HG03175 (cell line): ENCODE data around the gene LNX1.

Experiments used
- ATAC-seq: cut with Tn5 transposase; IDR thresholded peaks from one replicate; pipeline ENCODE4 v1.9.1; 2021; ENCODE audit warnings: mild to moderate bottlenecking, moderate library complexity; ENCODE audit not compliant: unreplicated experiment

Gene LNX1

DNA sequence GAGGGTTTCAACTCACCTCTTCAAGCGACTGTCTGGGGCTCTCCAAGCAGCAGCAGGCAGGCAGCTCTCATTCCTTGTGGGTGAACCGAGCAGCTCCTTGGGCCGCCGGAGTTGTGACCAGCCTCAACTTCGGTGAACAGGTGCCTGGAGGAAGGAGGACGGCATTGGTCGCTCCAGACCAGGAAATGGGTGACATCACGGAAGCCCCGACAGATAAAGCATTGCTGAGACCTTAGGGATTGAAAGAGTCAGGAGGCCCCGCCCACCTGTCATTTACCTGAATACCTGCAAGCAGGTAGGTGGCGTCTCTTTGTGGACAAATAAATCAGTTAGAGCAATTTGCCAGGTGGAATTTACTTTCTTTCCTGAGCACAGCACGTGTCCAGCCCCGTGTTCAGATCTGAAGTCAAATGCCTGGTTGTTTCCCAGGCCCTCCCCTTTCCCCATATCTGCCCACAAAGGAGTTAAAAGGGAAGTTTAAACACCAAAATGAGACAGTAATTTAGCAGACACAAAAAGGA, at the start of gene LNX1:
Gene LNX1 (minus strand): TSS at position 115 of the 521 bp plus-strand sequence. CDS start 17,484 bp downstream, outside the sequence.
- ATAC-seq = no peak

DNA sequence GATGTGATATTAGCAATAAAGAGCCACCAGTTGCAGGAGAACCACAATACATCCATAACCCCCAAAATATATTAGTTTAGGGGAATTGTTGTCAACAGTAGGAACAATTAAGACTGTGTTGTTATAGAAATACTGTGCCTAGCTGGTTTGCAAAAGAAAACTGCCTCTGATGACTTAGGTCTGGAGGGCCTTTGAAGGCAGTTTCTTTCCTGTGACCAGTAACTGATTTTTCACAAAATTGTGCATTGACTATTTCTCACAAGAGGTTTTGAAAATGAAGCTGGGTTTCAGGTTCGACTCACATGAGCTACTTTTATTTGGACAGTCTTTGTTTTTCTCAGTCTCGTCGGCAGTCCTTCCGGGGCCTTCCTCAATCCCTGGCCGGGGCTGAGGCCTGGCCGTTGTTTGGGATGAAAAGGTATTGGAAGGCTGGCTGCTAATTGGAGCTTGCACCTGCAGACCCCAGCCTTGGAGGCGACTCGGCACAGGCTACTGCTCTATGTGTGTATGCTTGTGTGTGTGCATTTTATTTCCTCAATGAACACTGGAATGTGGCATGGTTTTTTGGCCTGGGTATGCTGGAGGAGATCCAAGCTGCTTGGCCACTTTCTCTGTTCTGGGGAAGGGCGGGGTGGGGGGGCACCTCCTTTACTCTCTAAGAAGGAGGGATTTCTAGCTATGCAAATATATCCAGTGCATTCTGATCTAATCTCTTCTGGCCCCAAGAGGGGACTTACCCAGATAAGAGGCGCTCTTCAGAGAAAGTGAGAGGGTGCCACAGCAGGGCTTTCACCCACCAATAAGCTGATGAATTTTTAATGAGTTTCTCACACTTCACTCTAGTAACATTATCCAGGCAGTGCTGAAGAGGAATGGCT, 49.5 kb upstream of the LNX1 start:
- ATAC-seq = peak; percentile 76

DNA sequence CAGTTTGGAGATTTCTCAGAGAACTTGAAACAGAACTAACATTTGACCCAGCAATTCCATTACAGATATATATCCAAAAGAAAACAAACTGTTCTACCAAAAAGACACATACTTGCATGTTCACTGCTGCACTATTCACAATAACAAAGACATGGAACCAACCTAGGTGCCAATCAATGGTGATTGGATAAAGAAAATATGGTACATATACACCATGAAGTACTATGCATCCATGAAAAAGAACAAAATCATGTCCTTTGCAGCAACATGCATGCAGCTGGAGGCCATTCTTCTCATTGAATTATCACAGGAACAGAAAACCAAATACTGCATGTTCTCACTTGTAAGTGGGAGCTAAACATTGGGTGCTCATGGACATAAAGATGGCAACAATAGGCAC, 47.6 kb upstream of the LNX1 start:
- ATAC-seq = no peak

DNA sequence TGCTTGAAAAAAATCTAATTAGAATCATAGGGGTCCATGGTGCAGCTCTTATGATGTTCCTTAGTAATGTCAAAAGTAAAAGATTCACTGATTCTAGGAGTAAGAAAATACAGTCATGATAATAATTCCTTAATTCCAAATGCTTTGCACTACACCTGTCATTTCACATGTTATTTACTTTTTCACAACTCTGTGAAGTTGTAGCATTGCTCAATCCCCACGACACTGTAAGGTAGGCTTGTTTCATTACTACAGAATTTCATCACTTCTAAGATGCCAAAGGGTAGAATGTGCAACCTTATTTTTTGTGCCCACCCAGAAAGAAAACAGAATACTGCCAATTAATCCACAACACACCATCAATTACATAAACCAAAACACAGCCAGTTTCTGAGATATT, 46.1 kb upstream of the LNX1 start:
- no peak for ATAC-seq

DNA sequence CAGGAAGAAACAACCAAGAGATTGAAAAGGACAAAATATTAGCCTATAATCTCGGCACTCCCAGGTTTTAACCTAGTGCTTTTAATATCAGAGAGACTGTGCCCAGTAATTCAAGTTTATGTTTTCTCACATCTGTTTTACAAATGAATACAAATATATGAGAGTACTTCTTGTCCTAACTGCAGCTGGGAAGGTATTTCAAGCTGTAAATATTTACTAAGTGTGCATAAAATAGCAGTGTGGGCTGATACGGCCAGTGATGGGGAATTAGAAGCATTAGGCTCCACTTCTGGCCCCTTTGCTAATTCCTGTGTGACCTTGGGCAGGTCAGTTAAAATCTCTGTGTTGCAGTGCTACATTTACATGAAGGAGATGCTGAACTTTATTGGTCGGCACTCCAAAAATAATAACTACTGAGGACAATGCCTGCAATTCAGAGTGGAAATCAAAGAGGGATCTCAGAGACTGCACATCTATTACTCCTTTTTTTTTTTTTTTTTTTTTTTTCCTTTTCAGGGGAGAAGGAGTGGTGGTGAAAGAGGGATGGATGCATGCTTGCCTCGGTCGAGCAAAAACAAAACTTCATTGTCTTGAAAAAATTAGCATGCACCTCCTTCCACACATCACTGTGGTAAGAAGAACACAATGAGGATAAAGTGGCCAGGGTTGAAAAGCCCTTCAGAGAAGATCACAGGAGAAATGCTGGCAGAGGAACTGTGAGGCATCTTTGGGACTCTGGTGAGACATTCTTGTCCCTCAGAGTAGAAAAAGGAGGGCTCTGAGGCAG, 44.6 kb upstream of the LNX1 start:
- ATAC-seq = no peak

DNA sequence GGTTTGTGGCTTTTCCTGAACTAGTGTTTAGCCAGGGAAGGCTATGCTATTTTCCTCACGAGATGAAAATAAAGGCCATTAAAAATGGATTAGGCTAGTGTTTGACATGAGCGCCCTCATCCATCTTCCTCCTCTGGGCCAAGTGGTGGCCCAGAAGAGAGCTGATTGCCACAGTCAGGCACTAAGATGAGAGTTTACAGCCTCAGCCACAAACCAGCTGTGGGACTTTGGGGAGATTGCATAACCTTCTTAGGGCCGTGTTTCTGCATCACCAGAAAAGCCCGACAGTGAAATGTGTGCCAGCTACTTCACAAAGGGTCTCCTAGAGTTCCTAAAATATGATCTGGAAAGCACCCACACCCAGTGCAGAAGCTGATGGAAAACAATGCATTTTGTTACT, 42.3 kb upstream of the LNX1 start:
- ATAC-seq = no peak

DNA sequence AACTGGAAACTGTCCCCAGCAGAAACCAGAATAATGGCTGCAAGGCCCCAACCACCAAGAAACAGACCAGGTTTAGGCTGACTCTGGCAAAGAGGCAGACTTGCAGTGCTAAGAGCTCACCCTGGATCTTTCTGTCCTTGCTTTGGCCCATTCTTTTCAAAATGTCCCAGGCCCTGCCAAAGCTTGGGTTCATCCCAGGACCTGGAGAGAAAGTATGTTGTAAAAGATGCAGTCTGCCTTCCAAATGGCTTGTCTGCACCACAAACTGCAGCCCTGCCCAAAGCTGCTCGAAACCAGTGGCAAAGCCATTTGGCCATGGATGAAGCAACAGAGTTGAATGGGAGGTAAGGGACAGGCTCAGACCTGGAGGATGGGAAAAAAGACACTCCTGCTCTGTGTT, 38.0 kb upstream of the LNX1 start:
- ATAC-seq = no peak

DNA sequence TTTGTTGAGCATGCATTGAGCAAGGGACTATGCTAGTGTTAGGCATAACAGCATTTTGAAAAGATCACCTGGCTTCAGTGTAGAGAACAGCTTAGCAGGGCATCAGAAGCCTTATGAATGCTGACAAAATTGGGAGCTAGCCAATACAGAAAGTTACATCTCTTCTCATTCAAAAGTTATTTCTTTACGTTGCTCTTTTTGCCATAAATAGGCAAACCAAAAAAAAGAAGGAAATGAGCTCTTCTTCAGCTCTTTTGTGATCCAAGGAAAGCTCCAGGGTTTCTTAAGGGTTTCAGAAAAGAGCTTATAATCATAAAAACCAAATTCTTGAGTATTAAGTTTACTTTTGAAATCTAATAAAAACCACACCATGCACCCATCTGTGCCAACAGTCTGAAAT, 35.2 kb upstream of the LNX1 start:
- no peak for ATAC-seq

DNA sequence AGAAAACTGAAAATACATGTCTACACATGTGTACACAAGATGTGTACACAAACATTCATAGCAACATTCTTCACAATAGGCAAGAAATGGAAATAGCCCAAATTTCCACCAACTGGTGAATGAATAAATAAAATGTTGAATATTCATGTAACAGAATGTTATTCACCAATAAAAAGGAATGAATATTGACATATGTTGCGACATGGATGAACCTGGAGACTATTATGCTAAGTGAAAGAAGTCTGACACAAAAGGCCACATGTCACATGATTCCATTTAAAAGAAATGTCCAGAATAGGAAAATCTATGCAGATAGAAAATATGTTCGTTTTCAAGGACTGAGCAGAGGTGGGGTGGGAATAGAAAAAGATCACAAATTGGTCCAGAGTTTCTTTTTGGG, 34.6 kb upstream of the LNX1 start:
- no peak for ATAC-seq

DNA sequence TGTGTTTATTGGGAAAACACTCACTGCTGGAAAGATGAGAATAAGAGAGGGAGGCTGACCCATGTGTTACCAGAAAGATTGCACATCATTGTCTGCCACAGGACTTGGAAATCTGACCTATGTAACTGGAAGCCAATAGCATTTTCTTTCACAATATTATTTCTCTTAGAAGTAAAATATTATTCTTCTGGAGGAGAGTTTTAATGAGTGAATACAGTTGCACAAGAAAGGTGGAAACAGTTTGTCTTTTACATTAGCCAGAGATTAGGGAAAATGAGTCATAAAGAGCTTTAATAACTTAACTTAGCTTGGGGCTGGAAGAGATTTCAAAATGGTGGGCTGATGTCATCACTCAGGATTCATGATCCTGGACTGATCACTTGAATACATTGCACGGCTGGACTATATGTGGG, 31.5 kb upstream of the LNX1 start:
- no peak for ATAC-seq

DNA sequence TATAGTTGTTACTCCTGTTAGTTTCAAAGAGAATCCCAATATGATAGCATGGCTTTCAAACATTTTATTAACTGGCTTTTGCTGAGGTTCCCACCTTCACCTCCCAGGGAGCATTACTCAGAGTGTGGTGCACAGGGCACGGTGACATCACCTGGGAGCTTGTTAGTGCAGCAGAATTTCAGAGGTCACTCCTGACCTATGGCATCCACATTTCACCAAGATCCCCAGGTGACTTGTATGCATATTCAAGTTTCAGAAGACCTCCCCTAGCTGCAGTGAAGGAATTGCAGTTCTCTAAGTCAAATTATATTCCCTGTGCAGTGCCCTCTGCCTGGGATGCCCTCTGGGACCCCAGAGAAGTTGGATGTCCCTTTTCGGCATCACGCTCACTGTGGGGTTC, 29.7 kb upstream of the LNX1 start:
- ATAC-seq = no peak

DNA sequence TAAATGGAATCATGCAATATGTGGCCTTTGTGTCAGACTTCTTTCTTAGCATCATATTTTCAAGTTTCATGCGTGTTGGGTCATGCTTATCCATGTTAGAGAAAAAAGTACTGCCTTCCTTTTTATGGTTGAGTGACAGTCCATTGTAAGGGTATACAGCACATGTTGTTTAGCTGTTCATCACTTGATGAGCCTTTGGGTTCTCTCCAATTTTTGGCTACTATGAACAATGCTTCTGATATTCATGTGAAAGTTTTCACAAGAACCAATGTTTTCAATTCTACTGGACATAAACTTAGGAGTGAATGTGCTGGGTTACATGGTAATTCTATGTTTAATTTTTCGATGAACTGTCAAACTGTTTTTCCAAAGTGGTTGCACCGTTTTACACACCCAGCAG, 28.1 kb upstream of the LNX1 start:
- no peak for ATAC-seq

DNA sequence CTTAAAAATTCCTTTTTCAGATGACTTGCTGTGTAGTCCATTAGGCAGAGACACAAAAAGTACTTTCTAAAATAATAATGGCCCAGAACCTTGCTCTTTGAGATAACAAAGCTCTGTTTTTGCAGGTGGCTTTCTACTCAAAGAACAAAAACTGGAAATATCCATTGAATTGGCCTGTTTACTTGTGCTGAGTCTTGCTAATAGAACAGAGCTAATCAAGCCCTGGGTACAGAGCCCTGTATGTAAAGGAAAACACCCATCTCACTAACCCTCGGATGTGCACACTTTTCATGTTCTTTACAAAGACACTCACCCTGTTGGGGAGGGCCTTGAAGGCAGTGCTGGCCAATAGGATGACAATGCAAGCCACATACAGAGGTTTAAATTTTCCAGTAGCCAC, 27.0 kb upstream of the LNX1 start:
- no peak for ATAC-seq

DNA sequence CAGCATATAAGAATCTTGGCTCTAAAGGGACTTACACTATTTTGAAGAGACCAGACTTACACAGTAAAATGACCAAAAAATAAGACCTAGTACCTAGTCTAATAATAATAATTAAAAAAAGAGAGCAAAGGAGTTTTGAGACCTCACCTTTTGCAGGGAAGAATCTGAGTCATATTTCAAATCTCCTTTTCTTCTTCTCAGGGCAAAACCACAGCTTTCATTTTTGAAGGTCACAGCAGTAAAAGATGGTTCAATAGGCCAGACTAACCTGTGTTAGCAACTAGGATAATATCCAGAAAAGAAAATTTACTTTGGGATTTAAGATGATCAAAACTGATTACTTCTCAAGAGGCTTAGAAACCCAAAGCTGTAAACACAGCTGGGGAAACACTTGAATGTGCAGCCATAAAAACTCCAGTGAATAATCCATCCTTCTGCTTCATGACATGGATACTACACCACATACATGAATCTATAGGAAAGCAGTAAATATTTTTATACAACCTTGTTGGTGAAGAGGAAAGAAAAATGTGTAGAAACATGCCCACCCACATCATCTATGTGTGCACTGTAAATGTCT, 25.9 kb upstream of the LNX1 start:
- ATAC-seq = no peak

DNA sequence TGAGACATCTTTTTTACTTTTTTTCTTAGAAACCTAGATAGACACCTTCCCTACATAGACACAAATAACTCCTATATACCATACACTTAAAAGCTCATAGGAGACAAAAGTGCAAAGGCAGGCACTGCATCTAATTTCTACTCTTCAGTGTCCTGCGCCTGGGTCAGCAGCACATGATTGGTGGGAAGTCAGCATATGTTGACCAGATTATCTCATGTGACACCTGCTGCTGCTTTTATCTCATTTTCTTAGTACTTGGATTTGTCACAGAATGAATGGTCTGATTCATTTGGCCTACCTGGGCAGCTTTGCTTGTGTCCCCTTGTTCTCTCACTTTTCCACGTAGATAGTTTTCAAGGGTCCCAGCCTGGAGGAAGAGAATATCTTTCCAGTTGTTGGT, 24.9 kb upstream of the LNX1 start:
- no peak for ATAC-seq

DNA sequence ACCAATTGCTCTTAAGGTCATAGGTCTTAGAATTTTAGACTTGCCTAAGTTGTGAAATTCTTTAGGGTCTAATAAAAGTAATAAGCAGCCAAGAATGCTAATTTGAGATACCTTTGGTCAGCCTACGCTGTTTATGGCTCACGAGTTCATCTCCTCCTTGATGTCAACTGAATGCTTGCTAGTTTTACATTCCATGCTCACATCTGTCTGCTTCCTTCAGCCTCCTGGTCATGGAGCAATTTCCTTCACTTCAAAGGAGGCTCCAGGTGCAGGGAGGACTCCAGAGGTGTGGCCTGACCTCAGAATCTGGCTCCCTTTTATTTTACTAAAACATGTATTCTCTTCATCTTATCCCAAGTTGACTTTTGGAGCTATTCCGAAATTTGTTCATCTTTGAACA, 23.3 kb upstream of the LNX1 start:
- no peak for ATAC-seq

DNA sequence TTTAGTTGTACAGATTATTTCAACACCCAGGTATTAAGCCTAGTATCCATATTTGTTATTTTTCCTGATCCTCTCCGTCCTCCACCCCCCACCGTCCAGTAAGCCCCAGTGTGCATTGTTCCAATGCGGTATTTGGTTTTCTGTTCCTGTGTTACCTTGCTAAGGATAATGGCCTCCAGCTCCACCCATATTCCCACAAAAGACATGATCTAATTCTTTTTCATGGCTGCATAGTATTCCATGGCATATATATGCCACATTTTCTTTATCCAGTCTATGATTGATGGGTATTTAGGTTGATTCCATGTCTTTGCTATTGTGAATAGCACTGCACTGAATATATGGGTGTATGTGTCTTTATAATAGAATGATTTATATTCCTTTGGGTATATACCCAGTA, 22.1 kb upstream of the LNX1 start:
- ATAC-seq = no peak

DNA sequence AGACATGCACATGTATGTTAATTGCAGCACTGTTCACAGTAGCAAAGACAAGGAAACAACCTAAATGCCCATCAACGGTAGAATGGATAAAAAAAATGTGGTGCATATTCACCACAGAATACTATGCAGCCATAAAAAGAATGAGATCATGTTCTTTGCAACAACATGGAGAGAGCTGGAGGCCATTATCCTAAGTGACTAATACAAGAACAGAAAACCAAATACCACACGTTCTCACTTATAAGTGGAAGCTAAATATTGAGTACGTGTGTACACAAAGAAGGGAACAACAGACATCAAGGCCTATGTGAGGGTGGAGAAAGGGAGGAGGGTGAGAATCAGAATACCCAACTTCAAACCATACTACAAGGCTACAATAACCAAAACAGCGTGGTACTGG, 17.4 kb upstream of the LNX1 start:
- ATAC-seq = no peak

DNA sequence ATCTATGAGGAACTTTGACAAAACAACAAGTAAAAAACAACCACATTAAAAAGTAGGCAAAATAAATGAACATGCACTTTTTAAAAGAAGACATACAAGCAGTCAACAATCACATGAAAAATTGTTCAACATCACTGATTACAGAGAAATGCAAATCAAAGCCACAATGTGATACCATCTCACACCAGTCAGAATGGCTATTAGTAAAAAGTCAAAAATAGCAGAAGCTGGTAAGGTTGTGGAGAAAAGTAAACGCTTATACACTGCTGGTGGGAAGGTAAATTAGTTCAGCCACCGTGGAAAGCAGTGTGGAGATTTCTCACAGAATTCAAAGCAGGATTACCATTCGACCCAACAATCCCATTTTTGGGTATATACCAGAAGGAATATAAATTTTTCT, 17.0 kb upstream of the LNX1 start:
- ATAC-seq = no peak

DNA sequence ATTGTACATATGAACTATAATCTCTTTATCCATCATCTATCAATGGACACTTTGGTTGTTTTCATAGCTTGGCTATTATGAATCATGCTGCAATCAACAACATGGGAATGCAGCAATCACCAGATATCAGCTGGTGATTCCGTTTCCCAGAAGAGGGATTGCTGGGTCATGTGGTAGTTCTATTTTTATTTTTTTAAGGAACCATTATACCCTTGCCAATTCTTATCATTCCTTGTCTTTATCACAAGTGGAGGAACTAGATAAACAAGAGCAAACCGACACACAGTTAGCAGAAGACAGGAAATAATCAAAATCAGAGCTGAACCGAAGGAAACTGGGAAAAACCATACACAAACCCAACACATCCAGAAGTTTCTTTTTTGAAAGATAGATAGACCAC, 14.5 kb upstream of the LNX1 start:
- ATAC-seq = no peak

DNA sequence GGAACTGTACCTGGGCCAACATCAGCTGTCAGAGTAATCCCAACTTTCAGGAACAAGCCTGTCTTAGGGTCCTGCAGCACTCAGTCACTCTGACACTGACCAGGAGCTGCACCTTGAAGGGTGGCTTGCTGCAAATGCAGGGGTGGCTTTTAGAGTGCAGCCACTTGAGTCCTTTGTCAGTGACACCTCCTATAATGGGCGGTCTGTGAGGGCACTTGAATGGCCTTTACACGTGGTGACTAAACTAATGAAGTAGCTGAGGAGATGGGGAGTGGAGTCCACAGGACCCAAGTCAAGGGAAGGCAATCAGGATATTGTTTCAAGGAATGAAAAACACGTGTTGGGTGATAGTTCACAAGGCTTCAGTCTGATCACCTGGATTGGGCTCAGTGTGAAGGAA, 11.1 kb upstream of the LNX1 start:
- ATAC-seq = no peak
